ENCODE data around the gene ADGRV1.

Gene ADGRV1

GRCh38 chr5:90529194-90529938, 29.2 kb upstream of the ADGRV1 start, which contains the start of gene LYSMD3 (continued):
- no peak for TF ChIP-seq ZNF140 (tag by site-specific recombination; IDR thresholded peaks at IDR 0.05)
- no peak for TF ChIP-seq ZNF837 (tag by site-specific recombination; IDR thresholded peaks at IDR 0.05)
- TF ChIP-seq ZNF561 (tag by site-specific recombination; IDR thresholded peaks at IDR 0.05; ENCODE audit: borderline replicate concordance): 0 out of 2 replicates have a peak, but pooled peaks have one; percentile 9
- TF ChIP-seq SCRT2 (tag by site-specific recombination; IDR thresholded peaks at IDR 0.05): peak; percentile 99
- TF ChIP-seq OVOL3 (tag by site-specific recombination; IDR thresholded peaks at IDR 0.05): 0 out of 2 replicates have a peak, but pooled peaks have one; percentile 30
- peak; percentile 75 for TF ChIP-seq ZNF10 (tag by site-specific recombination; IDR thresholded peaks at IDR 0.05)
- TF ChIP-seq ZBTB10 (tag by site-specific recombination; IDR thresholded peaks at IDR 0.05): peak; percentile 24; the same call in 1 of the 2 replicates
- no peak for TF ChIP-seq ZSCAN16 (tag by site-specific recombination; IDR thresholded peaks at IDR 0.05)
- no peak; the same call in 1 of the 2 replicates for TF ChIP-seq ZSCAN4 (tag by site-specific recombination; IDR thresholded peaks at IDR 0.05)
- peak; percentile 82 for TF ChIP-seq BCL11B (tag by site-specific recombination; IDR thresholded peaks at IDR 0.05; ENCODE audit: low read depth)
- TF ChIP-seq ZNF175 (tag by site-specific recombination; IDR thresholded peaks at IDR 0.05): no peak
- TF ChIP-seq ZNF394 (tag by site-specific recombination; IDR thresholded peaks at IDR 0.05; ENCODE audit: borderline replicate concordance): peak; percentile 45; the same call in 1 of the 2 replicates
- TF ChIP-seq ZNF830 (tag by site-specific recombination; IDR thresholded peaks at IDR 0.05; ENCODE audit: low read depth): no peak
- peak; percentile 97 for TF ChIP-seq SP3 (tag by site-specific recombination; IDR thresholded peaks at IDR 0.05)
- TF ChIP-seq REST (tag by site-specific recombination; IDR thresholded peaks at IDR 0.05): peak; percentile 76
- peak; percentile 83 for TF ChIP-seq YY1 (tag by site-specific recombination; IDR thresholded peaks at IDR 0.05)
- no peak for TF ChIP-seq ZNF37A (tag by site-specific recombination; IDR thresholded peaks at IDR 0.05)
- TF ChIP-seq ZNF580 (tag by site-specific recombination; IDR thresholded peaks at IDR 0.05): peak; percentile 74
- no peak; the same call in 1 of the 2 replicates for TF ChIP-seq ZNF366 (tag by site-specific recombination; conservative IDR thresholded peaks at IDR 0.05)
- TF ChIP-seq ZNF133 (tag by site-specific recombination; IDR thresholded peaks at IDR 0.05): no peak
- TF ChIP-seq ZBTB20 (tag by site-specific recombination; IDR thresholded peaks at IDR 0.05): peak; percentile 31; the same call in 1 of the 2 replicates
- TF ChIP-seq ZNF266 (tag by site-specific recombination; IDR thresholded peaks at IDR 0.05; ENCODE audit: low read depth): no peak
- peak; percentile 70 for TF ChIP-seq ZXDB (tag by site-specific recombination; IDR thresholded peaks at IDR 0.05)
- TF ChIP-seq ZBTB7A (tag by site-specific recombination; IDR thresholded peaks at IDR 0.05; ENCODE audit: low read depth): peak; percentile 56; the same call in 1 of the 2 replicates
- TF ChIP-seq GLIS1 (tag by site-specific recombination; IDR thresholded peaks at IDR 0.05): peak; percentile 60
- TF ChIP-seq KLF10 (tag by site-specific recombination; IDR thresholded peaks at IDR 0.05): peak; percentile 41; the same call in 1 of the 2 replicates
- peak; percentile 87 for TF ChIP-seq ZBTB11 (tag by site-specific recombination; conservative IDR thresholded peaks at IDR 0.05; ENCODE audit: low read depth)
